Hematopoietic multipotent progenitor cell treated with erythropoietin and hydrocortisone succinate and interleukin-3 and kit ligand, for 15 days (in vitro differentiated cells): Measurements from ENCODE around the gene OSBPL2.

ENCODE experiments used
- DNase-seq: peaks from one replicate; pipeline ENCODE4 v3.0.0-alpha.2; 2015; ENCODE audit warnings: low spot score

Gene OSBPL2

DNA sequence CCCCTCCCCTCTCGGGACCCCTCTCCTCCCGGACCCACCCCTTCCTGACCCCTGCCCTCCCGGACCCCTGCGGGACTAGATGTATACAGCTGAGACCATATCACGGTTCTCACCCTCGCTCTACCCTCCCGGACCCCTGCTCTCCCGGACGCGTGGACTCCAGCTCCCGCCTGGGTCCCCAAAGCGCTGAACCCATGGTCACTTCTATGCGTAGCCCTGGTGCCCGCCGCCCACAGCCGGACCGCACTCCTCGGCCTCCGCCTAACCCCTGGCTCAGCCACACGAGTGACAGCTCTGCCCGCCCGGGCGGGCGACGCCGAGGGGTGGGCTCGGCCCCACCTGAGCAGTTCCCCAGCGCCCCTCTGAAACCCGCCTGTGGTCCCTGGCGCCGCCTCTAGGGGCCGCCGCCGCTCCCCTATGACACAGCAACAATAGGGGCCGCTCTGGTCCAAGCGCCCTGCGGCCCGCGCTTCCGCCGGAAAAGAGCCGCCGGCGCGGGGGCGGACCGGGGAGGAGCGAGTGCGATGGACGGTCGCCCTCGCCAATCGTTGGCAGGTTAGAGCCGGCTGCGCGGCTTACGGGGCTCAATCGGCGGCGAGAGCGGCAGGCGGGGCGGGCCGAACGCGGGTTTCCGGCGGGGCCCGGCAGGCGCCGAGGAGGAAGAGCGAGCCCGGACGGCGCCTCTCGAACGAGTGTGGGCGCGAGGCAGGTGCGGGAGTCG is 64.2 kb downstream of the OSBPL2 start, which contains the start of gene ADRM1:
ADRM1 (plus strand) TSS at position 657 of the 721 bp plus-strand sequence. CDS start 572 bp downstream, outside the sequence.
- DNase-seq: peak; percentile 97

DNA sequence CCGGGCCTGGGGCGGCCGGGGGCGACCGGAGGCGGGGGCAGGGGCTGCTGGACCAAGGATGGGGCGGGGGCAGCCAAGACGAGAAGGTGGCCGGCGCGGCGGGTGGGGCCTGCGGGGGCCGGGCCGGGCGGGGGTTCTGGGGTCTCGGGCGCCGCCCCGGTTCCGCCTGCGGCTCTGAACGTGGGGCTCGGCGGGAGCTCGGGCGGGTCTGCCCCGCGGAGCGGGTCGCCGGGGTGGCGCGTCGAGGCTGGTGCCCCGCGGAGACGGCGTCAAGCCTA is 64.7 kb downstream of the OSBPL2 start:
- DNase-seq: no peak

DNA sequence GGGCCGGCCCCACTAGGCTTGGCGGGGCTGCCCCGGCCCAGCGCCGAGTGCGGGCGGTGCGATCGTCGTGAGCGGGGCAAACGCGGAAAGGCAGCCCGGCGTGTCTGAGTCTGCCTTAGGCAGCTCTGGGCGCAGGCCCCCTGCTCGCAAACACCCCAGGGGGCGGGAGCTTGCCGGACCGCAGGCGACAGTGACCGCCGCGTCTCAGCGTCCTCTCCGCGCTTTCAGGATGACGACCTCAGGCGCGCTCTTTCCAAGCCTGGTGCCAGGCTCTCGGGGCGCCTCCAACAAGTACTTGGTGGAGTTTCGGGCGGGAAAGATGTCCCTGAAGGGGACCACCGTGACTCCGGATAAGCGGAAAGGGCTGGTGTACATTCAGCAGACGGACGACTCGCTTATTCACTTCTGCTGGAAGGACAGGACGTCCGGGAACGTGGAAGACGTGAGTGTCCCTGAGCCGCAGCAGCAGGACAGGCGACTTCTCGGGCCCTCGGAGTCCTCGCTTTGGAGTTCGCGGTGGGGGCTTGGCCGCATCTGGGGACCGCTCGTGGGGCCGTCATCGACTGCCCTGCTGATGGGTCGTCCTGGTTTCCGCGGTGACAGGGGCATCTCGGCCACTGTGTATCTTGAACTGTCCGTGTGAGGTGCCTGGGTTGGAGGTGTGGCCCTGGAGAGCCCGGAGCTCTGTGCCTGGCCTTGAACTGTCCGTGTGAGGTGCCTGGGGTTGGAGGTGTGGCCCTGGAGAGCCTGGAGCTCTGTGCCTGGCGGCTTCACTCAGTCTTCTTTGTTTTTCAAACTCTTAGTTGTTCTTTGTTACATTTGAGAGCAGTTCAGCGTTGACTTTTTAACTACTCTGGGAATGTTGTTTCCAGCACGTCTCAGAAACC is 65.3 kb downstream of the OSBPL2 start:
- DNase-seq: peak; percentile 22

DNA sequence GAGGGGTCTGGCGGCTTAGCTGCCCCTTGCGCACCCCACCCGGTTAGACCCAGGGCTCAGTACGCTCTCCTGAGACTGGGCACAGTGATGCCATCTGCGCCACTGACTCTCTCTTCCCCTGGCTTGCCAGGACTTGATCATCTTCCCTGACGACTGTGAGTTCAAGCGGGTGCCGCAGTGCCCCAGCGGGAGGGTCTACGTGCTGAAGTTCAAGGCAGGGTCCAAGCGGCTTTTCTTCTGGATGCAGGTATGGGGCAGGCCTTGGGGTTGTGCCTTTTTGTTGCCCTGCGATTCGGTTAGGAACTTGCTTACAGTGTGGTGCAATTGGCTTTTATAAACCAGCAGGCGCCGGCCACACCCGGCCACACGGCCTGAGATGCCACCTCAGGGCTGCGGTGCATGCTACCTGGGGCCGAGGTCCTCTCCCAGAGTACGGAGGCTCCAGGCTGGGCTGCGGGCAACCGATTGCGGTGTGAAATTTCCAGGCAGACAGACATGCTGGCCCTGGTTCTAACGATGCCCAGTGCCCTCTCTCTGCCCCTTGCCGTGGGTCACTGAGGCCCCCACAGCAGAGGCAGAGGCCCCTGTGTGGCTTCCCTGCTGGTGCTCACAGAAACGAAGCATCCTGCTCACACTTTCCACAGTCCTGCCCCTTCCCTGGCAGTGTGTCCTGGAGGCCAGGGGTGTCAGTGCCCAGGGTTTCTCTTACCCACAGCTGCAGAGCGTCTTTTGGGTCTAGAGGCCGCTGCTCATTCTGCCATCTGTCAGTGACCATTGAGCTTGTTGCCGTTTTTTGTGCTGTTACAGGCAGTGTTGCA is 66.2 kb downstream of the OSBPL2 start:
- no peak for DNase-seq

DNA sequence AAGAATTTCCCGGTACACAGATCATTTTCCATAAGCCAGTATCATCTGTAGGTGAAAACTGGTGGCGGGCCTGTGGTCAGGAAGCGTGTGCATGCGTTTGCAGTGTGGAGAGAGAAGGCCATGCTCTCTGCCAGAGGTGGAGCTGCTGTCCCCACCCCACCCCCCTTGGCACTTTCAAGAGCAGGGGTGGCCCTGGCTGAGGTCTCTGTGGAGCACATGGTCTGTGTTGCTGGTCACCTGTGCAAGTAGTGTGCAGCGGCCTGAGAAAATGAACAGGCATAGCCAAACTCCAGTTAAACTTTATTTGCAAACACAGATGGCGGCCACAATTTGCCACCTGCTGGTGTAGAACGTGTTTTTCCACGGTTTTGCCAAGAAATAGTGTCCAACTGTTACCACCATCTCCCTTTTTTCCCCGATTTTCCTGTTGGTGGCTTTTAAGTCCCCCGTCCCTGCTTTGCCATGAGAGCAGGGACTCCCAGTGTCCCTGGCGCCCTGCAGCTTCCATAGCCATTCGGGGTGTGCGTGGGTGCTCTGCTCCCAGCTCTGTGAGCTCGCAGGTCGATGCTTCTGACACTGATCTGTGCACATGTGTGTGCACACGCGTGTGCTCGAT is 66.9 kb downstream of the OSBPL2 start:
- no peak for DNase-seq

DNA sequence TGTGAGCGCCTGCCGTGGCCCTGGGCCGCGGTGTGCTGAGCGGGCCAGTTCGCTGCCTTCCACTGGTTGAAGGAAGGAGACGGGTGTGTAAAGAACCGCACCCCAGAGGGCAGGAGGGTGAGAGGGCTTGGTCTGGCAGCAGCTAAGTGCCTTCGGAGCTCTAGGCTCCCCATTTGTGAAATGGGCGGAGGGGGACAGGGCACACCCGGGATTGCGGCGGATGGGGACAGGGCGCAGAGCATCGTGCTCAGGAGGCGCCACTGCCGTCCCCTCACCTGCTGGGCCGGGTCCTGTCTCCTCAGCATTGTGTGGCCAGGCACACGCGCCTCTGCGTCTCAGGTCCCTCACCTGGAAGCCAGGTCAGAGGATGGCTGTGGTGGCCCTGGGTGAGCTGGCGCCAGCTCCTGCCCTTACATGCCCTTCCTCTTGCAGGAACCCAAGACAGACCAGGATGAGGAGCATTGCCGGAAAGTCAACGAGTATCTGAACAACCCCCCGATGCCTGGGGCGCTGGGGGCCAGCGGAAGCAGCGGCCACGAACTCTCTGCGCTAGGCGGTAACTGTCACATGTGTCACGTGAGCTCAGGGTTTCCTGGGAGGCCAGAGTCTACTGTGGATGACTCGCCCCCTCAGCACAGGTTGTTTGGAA is 67.6 kb downstream of the OSBPL2 start:
- no peak for DNase-seq

DNA sequence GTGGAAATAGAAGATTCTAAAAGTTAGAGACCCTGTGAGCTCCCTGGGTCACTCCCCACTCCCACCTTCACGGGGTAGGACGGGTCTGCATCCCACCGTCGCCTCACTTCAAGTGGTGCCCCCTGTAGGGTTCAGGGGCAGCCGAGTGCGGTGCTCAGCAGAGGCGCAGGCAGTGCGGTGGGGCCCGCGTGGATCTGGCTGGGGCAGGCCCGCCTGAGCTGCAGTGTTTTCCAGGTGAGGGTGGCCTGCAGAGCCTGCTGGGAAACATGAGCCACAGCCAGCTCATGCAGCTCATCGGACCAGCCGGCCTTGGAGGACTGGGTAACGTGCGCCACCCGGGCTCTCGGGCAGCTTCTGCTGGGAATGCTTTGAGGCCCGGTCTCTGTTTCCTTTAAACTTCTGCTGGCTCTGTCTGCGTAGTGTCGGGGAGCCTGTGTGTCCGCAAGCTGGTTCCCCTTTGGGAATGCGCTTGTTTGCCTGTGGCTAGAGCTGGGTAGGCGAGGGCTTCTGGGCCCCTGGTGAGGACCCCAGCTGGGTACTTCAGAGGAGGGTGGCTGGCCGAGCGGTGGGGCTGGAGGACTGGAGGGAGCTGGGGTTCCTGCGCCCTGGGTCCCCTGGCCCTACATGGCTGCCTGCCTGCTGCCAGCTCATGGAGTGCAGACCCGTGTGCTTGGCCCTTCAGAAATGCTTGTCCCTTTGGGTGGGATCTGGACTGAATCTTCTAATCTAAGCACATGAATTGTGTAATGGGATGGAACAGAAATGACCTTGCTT is 68.3 kb downstream of the OSBPL2 start:
- no peak for DNase-seq

DNA sequence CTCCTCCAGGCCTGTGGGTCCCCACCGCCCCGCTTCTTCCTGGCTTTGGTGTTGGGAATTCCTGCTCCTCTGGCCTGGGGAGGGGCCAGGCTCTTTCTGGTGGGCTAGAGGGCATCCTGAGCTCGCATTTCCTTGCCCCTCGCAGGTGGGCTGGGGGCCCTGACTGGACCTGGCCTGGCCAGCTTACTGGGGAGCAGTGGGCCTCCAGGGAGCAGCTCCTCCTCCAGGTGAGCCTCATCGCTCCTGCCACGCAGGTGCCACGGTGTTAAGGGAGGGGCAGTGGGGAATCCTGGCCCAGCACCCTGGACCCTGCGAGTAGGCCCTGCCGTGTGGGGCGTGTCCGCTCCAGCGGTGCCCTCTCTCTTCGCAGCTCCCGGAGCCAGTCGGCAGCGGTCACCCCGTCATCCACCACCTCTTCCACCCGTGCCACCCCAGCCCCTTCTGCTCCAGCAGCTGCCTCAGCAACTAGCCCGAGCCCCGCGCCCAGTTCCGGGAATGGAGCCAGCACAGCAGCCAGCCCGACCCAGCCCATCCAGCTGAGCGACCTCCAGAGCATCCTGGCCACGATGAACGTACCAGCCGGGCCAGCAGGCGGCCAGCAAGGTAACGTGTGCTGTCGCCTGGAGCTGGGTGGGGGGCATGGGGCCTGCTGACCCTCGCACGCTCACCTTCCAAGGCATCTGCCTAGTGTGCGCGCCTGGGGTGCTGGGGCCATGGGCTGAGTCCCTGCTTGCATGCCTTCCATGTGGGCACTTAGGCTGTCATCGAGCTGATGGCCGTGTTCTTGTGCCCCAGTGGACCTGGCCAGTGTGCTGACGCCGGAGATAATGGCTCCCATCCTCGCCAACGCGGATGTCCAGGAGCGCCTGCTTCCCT is 69.1 kb downstream of the OSBPL2 start:
- DNase-seq: no peak

DNA sequence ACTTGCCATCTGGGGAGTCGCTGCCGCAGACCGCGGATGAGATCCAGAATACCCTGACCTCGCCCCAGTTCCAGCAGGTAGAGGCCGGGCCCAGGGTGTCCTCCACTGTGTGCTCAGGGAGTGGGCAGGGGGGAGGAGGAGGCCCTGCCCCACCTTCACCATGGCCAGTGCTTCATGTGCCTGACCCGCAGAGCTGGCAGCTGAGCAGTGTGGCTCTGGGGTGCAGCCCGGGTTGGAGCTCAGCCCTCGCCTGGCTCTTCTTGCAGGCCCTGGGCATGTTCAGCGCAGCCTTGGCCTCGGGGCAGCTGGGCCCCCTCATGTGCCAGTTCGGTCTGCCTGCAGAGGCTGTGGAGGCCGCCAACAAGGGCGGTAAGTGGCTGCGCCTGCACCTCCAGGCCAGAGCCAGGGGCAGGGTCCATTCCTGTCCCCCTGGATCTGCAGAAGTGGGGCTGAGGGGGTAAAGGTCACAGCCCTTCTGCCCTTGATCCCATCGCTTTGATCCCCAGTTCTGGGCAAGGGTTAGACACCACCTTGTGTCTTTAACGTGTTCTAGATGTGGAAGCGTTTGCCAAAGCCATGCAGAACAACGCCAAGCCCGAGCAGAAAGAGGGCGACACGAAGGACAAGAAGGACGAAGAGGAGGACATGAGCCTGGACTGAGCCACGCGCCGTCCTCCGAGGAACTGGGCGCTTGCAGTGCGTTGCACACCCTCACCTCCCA is 69.9 kb downstream of the OSBPL2 start:
- DNase-seq: no peak

DNA sequence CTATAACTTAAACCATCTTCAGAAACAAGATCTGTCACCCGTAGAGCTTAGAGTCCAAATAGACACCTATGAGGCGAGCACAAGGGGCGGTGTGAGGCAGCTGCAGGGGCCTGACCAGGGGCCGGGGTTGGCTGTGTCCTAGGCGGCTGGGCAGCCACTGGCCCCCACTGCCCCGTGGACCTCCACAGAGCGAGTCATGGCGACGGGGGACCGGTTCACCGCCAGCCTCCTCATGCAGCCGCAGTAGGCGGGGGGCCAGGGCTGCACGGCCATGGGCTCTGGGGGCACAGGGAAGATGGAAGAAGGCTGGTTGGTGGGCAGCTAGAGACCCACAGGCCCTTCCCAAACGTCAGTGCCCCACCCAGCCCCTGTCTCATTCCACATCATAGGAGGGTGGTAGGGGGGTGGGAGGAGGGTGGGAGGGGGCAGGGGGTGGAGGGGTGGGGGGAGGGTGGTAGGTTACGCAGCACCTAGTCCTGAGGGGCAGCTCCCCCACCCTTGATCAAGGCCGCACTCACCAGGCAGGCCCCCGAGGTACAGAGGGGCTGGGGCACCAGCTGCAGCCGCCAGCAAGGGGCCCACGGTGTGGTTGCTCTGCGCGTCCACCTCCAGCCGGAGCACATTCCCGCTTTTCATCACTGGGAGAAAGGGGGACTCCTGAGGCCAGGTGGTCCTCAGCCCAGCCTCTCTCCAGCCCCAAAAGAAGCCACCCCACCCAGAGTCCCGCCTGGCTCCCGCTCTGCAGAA is 71.0 kb downstream of the OSBPL2 start:
- no peak for DNase-seq

DNA sequence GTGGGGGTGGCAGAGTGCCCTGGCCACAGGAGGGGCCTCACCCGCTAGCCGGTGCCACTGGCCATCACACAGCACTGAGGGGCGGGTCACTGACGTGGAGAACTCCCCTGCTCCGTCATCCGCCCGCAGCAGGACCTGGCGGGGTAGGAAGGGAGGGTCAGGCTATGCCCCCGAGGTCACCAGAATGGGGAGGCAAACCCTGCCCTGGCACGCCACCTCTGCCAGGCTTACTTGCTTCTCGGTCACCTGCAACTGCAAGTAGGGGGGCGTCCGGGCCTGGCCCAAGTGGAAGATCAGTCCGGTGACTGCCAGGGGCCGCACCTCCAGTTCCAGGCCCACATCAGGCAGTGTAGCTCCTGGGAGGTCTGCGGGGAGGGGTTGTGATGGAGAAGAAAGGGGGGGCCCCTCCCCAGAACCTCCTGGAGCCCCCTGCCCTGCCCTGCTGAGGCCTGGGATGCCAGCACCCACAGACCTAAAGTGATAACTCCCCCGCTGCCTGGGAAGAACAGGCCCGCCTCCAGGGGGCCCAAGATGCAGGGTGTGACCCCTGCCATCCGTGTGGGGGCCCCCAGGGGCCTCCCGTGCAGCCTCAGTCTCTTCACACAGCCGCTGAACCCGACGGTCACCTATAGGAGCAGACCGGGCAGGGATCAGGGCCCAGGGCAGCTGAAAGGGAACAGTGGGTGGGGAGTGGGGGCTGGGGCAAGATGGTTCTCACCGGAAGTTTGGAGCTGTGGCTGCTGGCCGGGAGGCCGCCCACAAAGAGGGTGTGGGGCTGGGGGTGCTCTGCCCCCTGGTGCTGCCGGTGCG is 71.8 kb downstream of the OSBPL2 start:
- no peak for DNase-seq

DNA sequence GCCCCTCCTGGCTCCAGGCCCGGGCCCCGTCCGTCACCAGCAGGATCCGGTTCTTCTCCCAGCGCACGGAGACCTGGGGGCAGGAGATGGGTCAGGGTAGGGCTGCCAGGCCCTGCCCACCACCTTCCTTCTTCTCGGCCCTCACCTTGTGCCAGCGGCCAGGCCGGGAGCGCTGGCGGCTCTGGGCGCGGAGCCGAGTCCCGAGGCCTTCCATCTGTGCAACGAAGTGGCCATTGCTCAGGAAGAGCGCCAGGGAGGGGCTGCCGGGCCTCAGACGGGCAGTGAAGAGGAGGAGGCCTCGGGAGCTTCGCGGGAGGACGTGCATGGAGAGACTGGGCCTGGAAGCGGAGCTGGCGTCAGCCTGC is 72.4 kb downstream of the OSBPL2 start:
- DNase-seq: no peak

DNA sequence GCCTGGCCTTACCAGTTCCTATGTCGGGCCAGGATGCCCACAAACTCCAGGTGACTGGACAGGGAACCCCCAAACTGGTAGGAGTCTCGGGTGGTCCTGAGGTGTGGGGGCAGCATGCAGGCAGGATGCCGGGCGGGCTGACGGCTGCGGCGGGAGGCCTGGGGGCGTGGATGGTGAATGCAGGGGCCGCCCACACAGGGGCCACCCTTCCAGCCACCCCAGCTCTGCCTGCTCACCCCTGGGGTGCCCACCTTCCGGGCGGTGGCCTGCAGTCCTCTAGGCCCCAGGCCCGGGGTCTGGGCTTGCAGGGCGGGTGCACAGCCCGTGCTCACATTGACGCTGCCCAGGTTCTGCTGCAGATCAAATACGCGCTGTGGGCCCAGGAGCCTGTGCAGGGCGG is 72.8 kb downstream of the OSBPL2 start:
- DNase-seq: no peak

DNA sequence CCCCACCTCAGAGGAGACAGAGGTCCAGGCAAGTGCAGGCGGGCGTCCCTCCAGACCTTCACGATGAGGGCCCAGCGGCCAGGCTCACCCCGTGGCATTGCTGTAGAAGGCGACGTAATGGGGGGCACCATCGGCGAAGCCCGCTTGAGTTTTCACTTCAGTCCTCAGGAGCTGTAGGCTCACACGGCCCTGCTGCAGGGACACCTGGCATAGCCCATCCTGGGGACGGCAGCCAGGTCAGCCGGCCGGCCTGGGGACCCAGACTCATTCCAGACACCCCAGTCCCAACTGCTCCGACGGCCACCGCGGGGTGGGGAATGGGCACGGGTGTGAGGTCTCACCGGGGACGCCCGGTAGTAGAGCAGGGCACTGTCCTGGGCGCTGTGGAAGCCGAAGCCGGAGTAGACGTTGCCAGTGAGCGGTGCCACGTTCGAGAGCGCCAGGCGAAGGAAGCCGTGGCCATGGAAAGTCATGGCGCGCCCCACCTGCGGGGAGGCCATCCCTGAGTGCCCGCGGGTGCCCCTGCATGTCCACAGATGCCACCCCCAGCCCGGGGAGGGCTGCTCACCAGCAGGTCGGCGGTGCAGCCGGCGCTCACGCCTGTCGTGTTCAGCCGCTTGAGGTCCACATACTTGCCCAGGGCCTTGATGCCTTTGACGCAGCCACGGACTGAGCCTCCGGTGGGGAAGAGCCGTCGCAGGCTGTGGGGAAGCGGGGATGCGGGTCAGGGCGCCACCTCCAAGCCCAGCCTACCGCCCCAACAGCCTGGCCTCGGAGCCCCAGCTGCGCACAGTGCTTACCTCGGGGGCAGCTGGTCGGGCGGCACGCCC is 73.7 kb downstream of the OSBPL2 start:
- no peak for DNase-seq

DNA sequence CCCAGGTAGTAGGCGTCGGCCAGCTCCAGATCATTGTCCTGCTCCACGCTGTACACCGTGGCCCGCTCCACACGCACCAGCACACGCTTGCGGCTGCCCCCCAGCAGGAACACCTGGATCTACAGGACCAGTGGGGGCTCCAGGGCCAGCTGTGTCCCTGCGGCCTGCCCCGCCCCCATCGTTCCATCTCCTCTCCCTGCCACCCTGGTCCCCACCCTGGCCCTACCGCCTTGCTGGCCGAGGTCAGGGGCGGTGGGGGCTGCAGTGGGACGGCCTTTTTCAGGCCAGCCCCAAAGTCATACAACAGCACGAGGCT is 74.3 kb downstream of the OSBPL2 start:
- no peak for DNase-seq

DNA sequence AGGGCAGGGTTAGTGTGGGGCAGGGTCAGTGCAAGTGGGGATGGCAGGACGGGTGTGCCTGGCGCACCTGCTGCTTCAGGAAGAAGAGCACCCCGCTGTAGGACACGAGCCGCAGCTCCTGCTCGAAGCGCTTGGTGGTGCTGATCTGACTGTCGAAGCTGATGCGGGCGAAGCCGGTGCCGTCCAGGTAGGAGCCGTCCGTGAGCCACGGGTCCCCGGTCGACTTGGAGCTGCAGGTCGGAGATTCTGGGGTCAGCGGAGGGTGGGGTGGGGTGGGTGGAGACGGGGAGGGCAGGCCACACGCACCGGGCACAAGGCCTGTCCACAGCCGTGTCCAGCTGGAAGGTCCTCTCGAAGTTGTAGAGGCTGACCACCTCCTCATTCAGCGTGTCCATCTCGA is 74.7 kb downstream of the OSBPL2 start:
- DNase-seq: no peak
